HG03045 (cell line): ENCODE measurements around the gene OTULINL.
"Not testable (repeated sequence)": the region's sequence is repeated elsewhere in the genome, so short reads cannot be mapped to it uniquely, and the experiment has no call there.

ENCODE experiments used
- ATAC-seq: cut with Tn5 transposase; IDR thresholded peaks from one replicate; pipeline ENCODE4 v1.9.1; 2021; ENCODE audit warnings: mild to moderate bottlenecking, moderate library complexity; ENCODE audit not compliant: unreplicated experiment

Gene OTULINL

GRCh38 chr5:14581106-14581890 is at the start of gene OTULINL:
Gene OTULINL, plus strand, starts transcription at chr5:14581792. Its CDS starts 103 bp downstream, at chr5:14581895.
- ATAC-seq = peak; percentile 99

- ATAC-seq = no peak
Observed at GRCh38 chr5:14532180-14532579, 49.4 kb upstream of the OTULINL start.

- ATAC-seq = no peak
Observed at GRCh38 chr5:14534773-14535172, 46.8 kb upstream of the OTULINL start.

- ATAC-seq = no peak
Observed at GRCh38 chr5:14545308-14545707, 36.3 kb upstream of the OTULINL start.

- no peak for ATAC-seq
Observed at GRCh38 chr5:14545862-14546261, 35.7 kb upstream of the OTULINL start.

GRCh38 chr5:14547666-14548065 is 33.9 kb upstream of the OTULINL start:
- no peak for ATAC-seq

- ATAC-seq = no peak
Observed at GRCh38 chr5:14551211-14551610, 30.4 kb upstream of the OTULINL start.

GRCh38 chr5:14552017-14552416 is 29.6 kb upstream of the OTULINL start:
- ATAC-seq = no peak

GRCh38 chr5:14554288-14554687 is 27.3 kb upstream of the OTULINL start:
- not testable (repeated sequence) for ATAC-seq

GRCh38 chr5:14556015-14556414 is 25.6 kb upstream of the OTULINL start:
- ATAC-seq = no peak

- ATAC-seq = no peak
Observed at GRCh38 chr5:14557203-14557770, 24.3 kb upstream of the OTULINL start.

- ATAC-seq = no peak
Observed at GRCh38 chr5:14557791-14558415, 23.7 kb upstream of the OTULINL start.

GRCh38 chr5:14560091-14560595 is 21.4 kb upstream of the OTULINL start:
- no peak for ATAC-seq

GRCh38 chr5:14561741-14562140 is 19.9 kb upstream of the OTULINL start:
- ATAC-seq = no peak

GRCh38 chr5:14568333-14568732 is 13.3 kb upstream of the OTULINL start:
- ATAC-seq = no peak

GRCh38 chr5:14569948-14570691 is 11.5 kb upstream of the OTULINL start:
- no peak for ATAC-seq

- no peak for ATAC-seq
Observed at GRCh38 chr5:14571901-14572300, 9.7 kb upstream of the OTULINL start.

- ATAC-seq = no peak
Observed at GRCh38 chr5:14572385-14572784, 9.2 kb upstream of the OTULINL start.

- no peak for ATAC-seq
Observed at GRCh38 chr5:14572836-14573235, 8.8 kb upstream of the OTULINL start.

- ATAC-seq = no peak
Observed at GRCh38 chr5:14574096-14574495, 7.5 kb upstream of the OTULINL start.

- no peak for ATAC-seq
Observed at GRCh38 chr5:14574891-14575508, 6.6 kb upstream of the OTULINL start.
